Spinal cord (tissue), 10 donors: ENCODE measurements around the gene KIRREL3. TPM values are rescaled to one million over a fixed set of nuclear protein-coding genes. Genes with fewer than 3 reads are reported as not detected.
A peak's percentile ranks its signal among the peaks of the same experiment; 100 is the strongest.

Source experiments
- DNase-seq, 6 donors: peaks; one replicate each; pipeline versions ENCODE4 v3.0.0 to v3.0.0-alpha.2; 2013 to 2015; ENCODE audit warnings: low spot score in 6 of 6, low read depth in 4 of 6
- H3K27ac ChIP-seq: one replicate; pipeline ENCODE4 v1.5.1; 2013; ENCODE audit warnings: low read depth, low read length, control low read depth
- H3K27me3 ChIP-seq: one replicate; pipeline ENCODE4 v1.6.1; 2013; ENCODE audit warnings: low read length; ENCODE audit not compliant: control insufficient read depth, insufficient read depth
- H3K36me3 ChIP-seq: one replicate; pipeline ENCODE4 v1.6.1; 2013; ENCODE audit warnings: low read length; ENCODE audit not compliant: control insufficient read depth, insufficient read depth
- H3K4me1 ChIP-seq: one replicate; pipeline ENCODE4 v1.6.1; 2013; ENCODE audit warnings: low read length; ENCODE audit not compliant: control insufficient read depth, insufficient read depth
- H3K4me3 ChIP-seq: one replicate; pipeline ENCODE4 v1.5.1; 2013; ENCODE audit warnings: low read depth, low read length, control low read depth
- H3K9me3 ChIP-seq: one replicate; pipeline ENCODE4 v1.6.1; 2013; ENCODE audit warnings: low read length; ENCODE audit not compliant: control insufficient read depth, insufficient read depth
- WGBS: methylation state at CpG from one replicate; pipeline ENCODE4 v1.1.5; 2013; ENCODE audit warnings: missing lambda C conversion rate; ENCODE audit not compliant: insufficient coverage; 5-methylcytosine and 5-hydroxymethylcytosine counted together
- polyA plus RNA-seq, 2 donors: library from polyadenylated mRNA; unstranded; fragments of 120-200 nt; gene quantifications; one replicate each; pipeline ENCODE4 v1.2.1, GENCODE V29; 2013; ENCODE audit not compliant: insufficient read length in 2 of 2
- total RNA-seq, 2 donors: library from RNA; depleted of rRNA in 1 of 2; stranded (reverse); fragments of 120-200 nt in 1 of 2; fragments of >200 nt in 1 of 2; gene quantifications; one replicate each; pipeline versions ENCODE4 v1.2.3 to v1.2.4, GENCODE V29; 2013 to 2014
- donor health status: healthy.

The KIRREL3 gene
- total and polyA plus RNA-seq, 4 donors = 10.0 to 58.1 (median 31.7) TPM

DNA sequence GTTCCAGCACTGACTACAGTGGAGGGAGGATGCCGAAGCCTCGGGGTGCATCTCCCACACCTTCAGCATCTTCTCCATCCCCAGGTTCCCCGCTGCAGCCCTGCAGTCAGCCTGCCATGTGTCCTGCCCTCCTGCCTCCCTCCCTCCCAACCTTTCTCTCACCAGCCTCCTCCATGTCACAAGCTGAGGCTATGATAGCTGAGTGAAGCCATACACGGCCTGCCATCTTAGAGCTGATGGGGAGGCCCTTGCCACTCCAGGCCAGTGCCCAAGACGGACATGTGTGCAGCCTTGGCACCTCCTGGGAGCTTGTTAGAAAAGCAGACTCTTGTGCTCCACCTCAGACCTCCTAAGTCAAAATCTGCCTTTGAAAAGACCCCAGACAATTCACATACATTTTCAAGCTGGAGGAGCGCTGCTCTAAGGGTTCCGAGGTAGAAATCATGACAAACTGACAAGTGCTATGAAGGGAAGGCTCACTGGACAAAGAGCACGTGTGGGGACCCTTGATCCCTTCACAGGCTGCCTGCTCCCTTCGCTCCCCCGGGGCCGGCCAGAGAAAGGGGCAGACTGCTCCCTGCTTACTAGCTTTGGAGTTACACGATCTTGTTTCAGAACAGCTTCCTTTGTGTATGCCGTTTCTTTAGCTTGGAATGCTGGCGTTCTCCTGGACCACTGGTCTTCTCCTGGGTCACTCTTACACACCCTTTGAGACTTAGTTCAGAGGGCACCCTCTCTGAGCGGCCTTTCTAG lies 521.2 kb downstream of the KIRREL3 start:
- DNase-seq = no peak
- H3K27me3 ChIP-seq = no peaks in the 10 kb centered on the region
- H3K4me1 ChIP-seq = peaks cover 55% of the 10 kb centered on the region
- H3K36me3 ChIP-seq = peaks cover 16% of the 10 kb centered on the region
- H3K27ac ChIP-seq = no peak overlapping the region
- H3K9me3 ChIP-seq = no peaks in the 10 kb centered on the region
- H3K4me3 ChIP-seq = no peak overlapping the region
- 74% methylated on average over 14 of the region's 15 CpGs for WGBS

DNA sequence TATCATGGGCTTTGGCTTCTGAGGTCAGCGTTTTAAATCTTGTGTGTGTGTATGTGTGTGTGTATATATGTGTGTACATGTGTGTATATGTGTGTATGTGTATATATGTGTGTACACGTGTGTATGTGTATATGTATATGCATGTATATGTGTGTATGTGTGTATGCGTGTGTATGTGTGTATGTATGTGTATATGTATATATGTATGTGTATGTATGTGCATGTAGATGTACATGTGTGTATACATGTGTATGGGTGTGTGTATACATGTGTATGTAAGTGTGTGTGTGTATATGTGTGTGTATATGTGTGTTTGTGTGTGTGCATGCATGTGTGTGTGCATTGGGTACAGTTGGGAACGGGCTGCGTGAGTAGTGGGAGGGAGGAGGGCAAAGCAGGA lies 522.1 kb downstream of the KIRREL3 start:
- 97% methylated on average over 5 of the region's 5 CpGs for WGBS
- H3K27me3 ChIP-seq = no peaks in the 10 kb centered on the region
- DNase-seq = no peak
- H3K9me3 ChIP-seq = no peaks in the 10 kb centered on the region
- H3K36me3 ChIP-seq = peaks cover 18% of the 10 kb centered on the region
- H3K4me3 ChIP-seq = no peak overlapping the region
- H3K27ac ChIP-seq = no peak overlapping the region
- peaks cover 52% of the 10 kb centered on the region for H3K4me1 ChIP-seq

DNA sequence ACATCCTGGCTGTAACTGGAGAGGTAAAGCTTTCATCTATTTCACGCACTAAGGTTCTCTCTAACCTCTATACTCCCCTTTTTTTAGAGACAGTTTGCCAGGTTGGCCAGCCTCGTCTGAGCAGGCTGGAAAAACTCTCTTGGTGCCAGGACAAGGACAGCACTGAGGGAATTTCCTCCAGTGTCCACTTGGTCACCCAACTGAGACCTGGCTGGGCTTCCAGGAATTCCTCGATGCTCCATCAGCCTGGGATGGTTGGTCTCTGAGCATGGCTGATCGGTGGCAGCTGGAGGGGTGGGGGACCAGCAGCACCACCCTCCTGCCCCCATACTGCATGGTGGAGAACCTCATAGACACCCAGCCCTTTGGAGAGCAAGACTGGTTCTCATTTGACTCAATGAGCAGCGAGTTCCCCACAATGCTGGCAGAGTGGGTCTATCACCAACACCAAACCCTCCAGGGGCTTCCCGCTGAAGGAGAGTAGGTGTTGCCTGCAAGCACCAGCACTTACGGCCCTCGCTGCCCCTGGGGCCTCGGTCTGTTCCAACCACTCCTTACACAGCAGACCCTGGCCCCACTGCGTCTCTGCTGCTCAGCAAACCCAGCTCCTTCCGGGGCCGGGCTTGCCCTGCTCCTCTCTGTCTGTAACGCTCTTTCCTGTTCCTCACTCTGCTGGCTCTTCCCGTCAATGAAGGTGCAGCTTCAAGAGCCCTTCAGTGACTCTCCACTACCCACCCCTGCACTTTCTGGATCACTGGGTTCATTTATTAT lies 522.9 kb downstream of the KIRREL3 start:
- Histone ChIP-seq H3K36me3 (peaks cover 18% of the 10 kb centered on the region), H3K9me3 (no peaks in the 10 kb centered on the region), H3K27me3 (no peaks in the 10 kb centered on the region), H3K4me3 (no peak overlapping the region), H3K27ac (no peak overlapping the region), H3K4me1 (peaks cover 49% of the 10 kb centered on the region)
- 77% methylated on average over 12 of the region's 14 CpGs for WGBS
- no peak for DNase-seq

DNA sequence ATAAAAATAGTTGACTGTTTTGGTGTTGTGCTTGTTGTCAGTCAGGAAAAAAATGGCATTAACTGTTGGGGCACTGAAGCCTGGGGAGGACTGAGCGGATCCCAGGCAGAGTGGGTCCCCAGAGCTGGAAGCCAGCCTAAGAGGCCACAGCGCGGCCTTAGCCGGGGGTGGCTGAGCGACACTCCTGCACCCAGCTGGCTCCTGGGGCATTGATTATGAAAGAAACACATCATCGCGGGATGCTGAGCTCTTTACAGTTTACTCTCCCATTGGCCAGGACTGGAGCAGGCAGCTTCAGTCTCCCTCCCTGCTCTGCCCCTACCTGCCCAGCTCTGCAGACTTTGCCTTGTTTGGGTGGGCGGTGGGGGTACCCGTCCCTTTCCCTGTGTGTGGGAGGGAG lies 523.6 kb downstream of the KIRREL3 start:
- peak in 1 of 6 donors; percentile 29 for DNase-seq
- H3K27me3 ChIP-seq = no peaks in the 10 kb centered on the region
- peaks cover 21% of the 10 kb centered on the region for H3K36me3 ChIP-seq
- no peak overlapping the region for H3K4me3 ChIP-seq
- WGBS = 58% methylated on average over 9 of the region's 9 CpGs
- H3K9me3 ChIP-seq = no peaks in the 10 kb centered on the region
- H3K4me1 ChIP-seq = peaks cover 46% of the 10 kb centered on the region
- no peak overlapping the region for H3K27ac ChIP-seq

DNA sequence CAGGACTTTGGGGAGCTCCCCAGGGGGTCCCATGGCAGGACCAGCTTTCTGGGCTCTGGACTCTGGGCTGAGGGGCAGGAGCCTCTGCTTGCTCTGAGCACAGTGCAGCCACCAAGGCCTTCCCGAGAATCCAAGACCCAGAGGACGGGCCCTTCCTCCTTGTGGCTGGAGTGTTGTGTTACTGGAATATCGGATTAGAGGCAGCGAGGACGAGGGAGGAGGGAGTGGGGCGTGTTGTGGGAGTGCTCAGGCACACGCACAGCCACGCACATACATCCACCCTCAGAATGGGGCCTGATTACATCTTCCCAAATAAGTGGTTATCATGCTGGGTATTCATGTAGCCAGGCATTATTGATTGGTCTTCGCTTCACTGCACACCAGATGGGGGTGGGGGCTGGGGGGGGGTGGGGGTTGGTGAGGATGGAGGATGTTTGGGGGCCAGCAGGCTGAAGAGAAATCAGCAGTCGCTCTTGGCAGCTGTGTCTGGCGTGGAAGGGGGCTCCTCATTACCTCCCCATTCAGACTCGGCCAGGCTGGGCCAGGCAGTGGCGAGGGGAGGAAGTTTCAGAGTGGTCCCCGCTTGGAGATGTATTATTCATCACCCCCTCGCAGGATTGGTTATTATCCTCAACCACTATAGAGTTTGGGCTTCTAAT lies 524.2 kb downstream of the KIRREL3 start:
- Histone ChIP-seq H3K4me1 (peaks cover 46% of the 10 kb centered on the region), H3K4me3 (no peak overlapping the region), H3K27ac (no peak overlapping the region), H3K36me3 (peaks cover 21% of the 10 kb centered on the region), H3K27me3 (no peaks in the 10 kb centered on the region), H3K9me3 (no peaks in the 10 kb centered on the region)
- WGBS = 17% methylated on average over 1 of the region's 15 CpGs
- DNase-seq = peak in 2 of 6 donors; percentile 63 to 78

DNA sequence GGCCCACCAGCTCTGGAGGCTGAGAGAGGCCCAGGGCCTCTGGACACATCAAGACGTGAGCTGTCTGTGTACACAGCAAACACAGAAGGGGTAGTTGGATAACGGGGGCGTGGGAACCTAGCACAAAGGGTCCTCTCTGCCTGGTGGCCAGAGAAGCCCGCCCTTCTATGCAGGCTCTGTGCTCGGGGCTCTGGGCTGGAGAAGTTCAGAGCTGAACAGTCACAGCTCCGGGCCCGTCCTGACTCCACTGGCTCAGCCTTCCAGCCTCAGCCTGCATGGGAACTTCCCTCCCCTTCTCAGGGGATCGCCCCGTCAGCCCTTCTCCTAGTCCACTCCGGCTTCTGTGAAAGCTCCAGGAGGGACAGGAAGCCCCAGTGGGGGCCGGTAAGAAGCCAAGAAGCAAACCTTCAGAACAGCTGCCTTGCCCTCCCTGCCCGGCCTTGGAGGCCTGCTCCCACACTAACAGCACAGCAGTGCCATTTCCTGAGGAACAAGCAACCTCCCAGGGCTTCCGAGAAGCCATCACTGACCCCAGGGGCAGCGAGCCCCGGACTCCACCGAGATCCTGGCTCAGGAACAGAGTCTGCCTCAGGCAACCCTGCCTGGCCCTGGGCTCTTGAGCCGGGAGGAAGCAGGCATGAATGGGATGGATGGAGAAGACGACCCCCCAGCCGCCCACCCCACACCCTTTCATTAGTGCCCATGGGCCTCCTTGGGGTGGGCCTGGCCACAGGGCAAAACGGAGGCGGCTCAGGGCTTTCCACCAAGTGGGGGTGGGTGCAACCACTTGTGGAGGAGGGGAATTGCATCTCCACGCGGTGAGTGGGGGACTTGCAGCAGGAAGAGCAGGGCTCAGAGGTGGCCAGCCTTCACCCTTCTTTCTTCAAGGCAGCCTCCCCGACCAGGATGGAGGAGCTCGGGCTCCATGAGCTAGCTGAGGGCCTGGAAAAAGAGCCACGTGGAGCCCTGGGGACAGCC lies 525.3 kb downstream of the KIRREL3 start:
- DNase-seq = peak in 1 of 6 donors; percentile 29
- 65% methylated on average over 17 of the region's 26 CpGs for WGBS
- peaks cover 43% of the 10 kb centered on the region for H3K4me1 ChIP-seq
- H3K36me3 ChIP-seq = peaks cover 25% of the 10 kb centered on the region
- H3K27me3 ChIP-seq = no peaks in the 10 kb centered on the region
- H3K9me3 ChIP-seq = no peaks in the 10 kb centered on the region
- H3K4me3 ChIP-seq = no peak overlapping the region
- H3K27ac ChIP-seq = peak overlapping the region; percentile 69

DNA sequence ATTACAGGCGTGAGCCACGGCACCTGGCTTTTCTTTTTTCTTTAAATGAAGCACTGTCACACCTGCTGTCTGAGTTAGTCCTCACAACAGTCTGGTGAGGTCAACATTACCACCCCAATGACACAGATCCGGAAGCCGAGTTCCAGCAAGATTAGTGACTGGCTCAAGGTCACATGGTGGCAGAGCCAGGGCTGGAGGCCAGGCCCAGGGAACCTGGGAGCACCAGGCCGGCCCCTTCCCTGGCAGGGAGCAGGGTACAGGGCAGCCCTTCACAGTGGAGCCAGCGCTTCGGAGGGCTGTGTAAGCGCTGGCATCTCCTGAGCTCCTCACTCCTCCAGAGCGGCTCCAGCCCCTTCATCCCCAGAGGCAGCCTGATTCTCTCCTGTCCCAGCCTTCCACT lies 526.4 kb downstream of the KIRREL3 start:
- DNase-seq = no peak
- no peaks in the 10 kb centered on the region for H3K27me3 ChIP-seq
- no peak overlapping the region for H3K27ac ChIP-seq
- WGBS = 84% methylated on average over 5 of the region's 9 CpGs
- no peaks in the 10 kb centered on the region for H3K9me3 ChIP-seq
- peaks cover 45% of the 10 kb centered on the region for H3K4me1 ChIP-seq
- H3K36me3 ChIP-seq = peaks cover 34% of the 10 kb centered on the region
- no peak overlapping the region for H3K4me3 ChIP-seq

DNA sequence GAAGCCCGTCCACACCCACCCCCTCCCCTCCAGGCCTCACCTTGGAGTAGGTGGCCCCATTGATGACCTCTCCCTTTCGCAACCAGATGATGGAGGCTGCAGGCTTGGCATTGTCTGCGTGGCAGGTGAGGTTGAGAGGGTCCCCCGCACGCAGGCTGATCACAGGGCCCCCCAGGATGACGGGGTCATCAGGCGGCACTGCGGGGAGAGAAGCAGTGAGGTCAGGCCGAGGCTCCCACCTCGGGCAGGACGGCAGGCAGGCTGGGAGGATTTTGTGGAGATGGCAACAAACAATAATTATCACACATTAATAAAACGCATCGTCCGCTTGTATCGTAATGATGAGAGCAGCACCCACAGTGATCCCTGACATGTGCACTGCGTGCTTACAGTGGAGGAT lies 527.3 kb downstream of the KIRREL3 start:
- Histone ChIP-seq H3K4me3 (no peak overlapping the region), H3K9me3 (no peaks in the 10 kb centered on the region), H3K27ac (no peak overlapping the region), H3K27me3 (no peaks in the 10 kb centered on the region), H3K4me1 (peaks cover 48% of the 10 kb centered on the region), H3K36me3 (peaks cover 36% of the 10 kb centered on the region)
- no peak for DNase-seq
- 80% methylated on average over 9 of the region's 16 CpGs for WGBS

DNA sequence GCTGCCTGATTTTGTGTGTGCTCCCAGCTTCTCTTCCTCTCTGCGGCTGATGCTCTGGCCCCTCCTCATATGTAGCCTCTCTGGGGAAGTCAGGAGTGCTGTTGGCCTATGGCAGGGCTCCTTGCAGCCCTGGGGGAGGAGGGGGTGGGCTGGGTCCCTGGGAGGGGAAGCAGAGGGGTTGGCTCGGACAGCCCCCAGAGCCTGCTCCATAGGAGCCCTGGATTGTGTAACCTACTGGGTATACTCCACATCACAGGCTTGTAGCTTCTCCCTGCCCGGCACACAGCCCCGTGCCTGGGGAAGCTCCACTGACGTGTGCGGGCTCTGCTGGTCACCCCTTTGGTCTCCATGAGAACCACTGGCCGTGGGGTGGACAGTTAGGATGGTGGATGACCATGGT lies 531.3 kb downstream of the KIRREL3 start:
- no peak overlapping the region for H3K27ac ChIP-seq
- H3K27me3 ChIP-seq = no peaks in the 10 kb centered on the region
- H3K4me1 ChIP-seq = peaks cover 42% of the 10 kb centered on the region
- 89% methylated on average over 5 of the region's 7 CpGs for WGBS
- DNase-seq = no peak
- H3K9me3 ChIP-seq = no peaks in the 10 kb centered on the region
- H3K36me3 ChIP-seq = peaks cover 43% of the 10 kb centered on the region
- no peak overlapping the region for H3K4me3 ChIP-seq
